Fibroblast of skin of scalp (primary cell): Measurements from ENCODE around the gene PAN3.

Experiments used
- DNase-seq: peaks from one replicate; pipeline ENCODE4 v3.0.0-alpha.2; 2013

PAN3 gene

GRCh38 chr13:28314879-28315278 is 176.5 kb downstream of the PAN3 start:
- no peak for DNase-seq

- no peak for DNase-seq
These were observed 177.8 kb downstream of the PAN3 start for GRCh38 chr13:28316129-28316528.

- no peak for DNase-seq
These were observed 178.5 kb downstream of the PAN3 start for GRCh38 chr13:28316836-28317235.

- no peak for DNase-seq
These were observed 180.2 kb downstream of the PAN3 start for GRCh38 chr13:28318496-28318895.

GRCh38 chr13:28319528-28319927 is 181.2 kb downstream of the PAN3 start:
- DNase-seq, result no peak

- no peak for DNase-seq
These were observed 181.9 kb downstream of the PAN3 start for GRCh38 chr13:28320209-28320608.

- DNase-seq, result no peak
These were observed 182.7 kb downstream of the PAN3 start for GRCh38 chr13:28320884-28321574.

- no peak for DNase-seq
These were observed 183.4 kb downstream of the PAN3 start for GRCh38 chr13:28321756-28322155.

- peak; percentile 29 for DNase-seq
These were observed 184.0 kb downstream of the PAN3 start for GRCh38 chr13:28322256-28322905.

- peak; percentile 71 for DNase-seq
These were observed 185.9 kb downstream of the PAN3 start for GRCh38 chr13:28324181-28324789.

- peak; percentile 59 for DNase-seq
These were observed 186.7 kb downstream of the PAN3 start for GRCh38 chr13:28325022-28325421.

GRCh38 chr13:28326056-28326455 is 187.7 kb downstream of the PAN3 start:
- DNase-seq, result peak; percentile 44

GRCh38 chr13:28327373-28328270 is 189.3 kb downstream of the PAN3 start:
- DNase-seq, result peak; percentile 31

GRCh38 chr13:28328271-28328607 is 189.9 kb downstream of the PAN3 start:
- no peak for DNase-seq

- DNase-seq, result peak; percentile 77
These were observed 191.2 kb downstream of the PAN3 start for GRCh38 chr13:28329395-28330158.

- no peak for DNase-seq
These were observed 195.0 kb downstream of the PAN3 start for GRCh38 chr13:28333204-28333881.

- DNase-seq, result no peak
These were observed 197.9 kb downstream of the PAN3 start for GRCh38 chr13:28336193-28336657.

GRCh38 chr13:28337166-28338005 is 199.0 kb downstream of the PAN3 start:
- DNase-seq, result peak; percentile 93

- no peak for DNase-seq
These were observed 199.7 kb downstream of the PAN3 start for GRCh38 chr13:28338006-28338574.

- no peak for DNase-seq
These were observed 200.4 kb downstream of the PAN3 start for GRCh38 chr13:28338742-28339141.
